Transverse colon (tissue), 4 donors: ENCODE data around the gene AADAT. TPM values are rescaled to one million over a fixed set of nuclear protein-coding genes. Genes with fewer than 3 reads are reported as not detected.
A peak's percentile ranks its signal among the peaks of the same experiment; 100 is the strongest.

Source experiments
- DNase-seq: peaks from one replicate; pipeline ENCODE4 v3.0.0-alpha.2; 2019
- H3K27ac ChIP-seq, 4 donors: fragments of 200-600 bp; sonication (generic); 2 replicates each; pipeline ENCODE4 v1.5.1; 2016 to 2018; ENCODE audit warnings: inconsistent platforms in 4 of 4
- H3K27me3 ChIP-seq: fragments of 200-600 bp; sonication (generic); 2 replicates; pipeline ENCODE4 v1.5.1; 2017; ENCODE audit warnings: inconsistent platforms
- H3K36me3 ChIP-seq, 4 donors: fragments of 200-600 bp; sonication (generic); 2 replicates each; pipeline ENCODE4 v1.5.1; 2017 to 2019; ENCODE audit warnings: inconsistent platforms in 4 of 4
- H3K4me1 ChIP-seq, 4 donors: fragments of 200-600 bp; sonication (generic); 2 replicates each; pipeline ENCODE4 v1.5.1; 2017 to 2020; ENCODE audit warnings: inconsistent platforms in 4 of 4
- H3K4me3 ChIP-seq, 4 donors: fragments of 200-600 bp; sonication (generic); 1 replicate in 1 of 4; 2 replicates in 3 of 4; pipeline versions ENCODE4 v1.5.1 to v1.6.1; 2017 to 2019; ENCODE audit warnings: inconsistent platforms in 4 of 4
- H3K9me3 ChIP-seq, 2 donors: fragments of 200-600 bp; sonication (generic); 2 replicates each; pipeline ENCODE4 v1.5.1; 2017 to 2019; ENCODE audit warnings: inconsistent platforms in 2 of 2
- CTCF ChIP-seq, 5 experiments: fragments of 200-600 bp in 3 of 5; fragments of 450-650 bp in 2 of 5; sonication (generic) in 3 of 5; IDR thresholded peaks; 1 replicate in 2 of 5; 2 replicates in 3 of 5; pipeline ENCODE4 v1.5.1; 2016 to 2017; ENCODE audit warnings: antibody characterized with exemption in 5 of 5, inconsistent platforms in 3 of 5, mild to moderate bottlenecking in 2 of 5, moderate library complexity in 1 of 5
- EP300 ChIP-seq: sonication (generic); formaldehyde crosslinking; IDR thresholded peaks from one replicate; pipeline ENCODE4 v1.6.1; 2017; ENCODE audit warnings: antibody characterized with exemption, low read depth
- POLR2A ChIP-seq: fragments of 450-650 bp; IDR thresholded peaks from one replicate; pipeline ENCODE4 v1.6.1; 2016; ENCODE audit warnings: antibody characterized with exemption, mild to moderate bottlenecking, moderate library complexity
- POLR2AphosphoS5 ChIP-seq, 3 donors: sonication (generic); formaldehyde crosslinking; IDR thresholded peaks; one replicate each; pipeline ENCODE4 v1.6.1; 2016; ENCODE audit warnings: antibody characterized with exemption in 3 of 3
- WGBS, 2 donors: methylation state at CpG; one replicate each; pipeline ENCODE4 v1.1.5; 2018; ENCODE audit warnings: low coverage in 1 of 2; 5-methylcytosine and 5-hydroxymethylcytosine counted together
- in situ Hi-C, 4 donors: fragments of 200-750 bp; cut with MboI; loops; one replicate each; pipeline versions ENCODE4 v1.15.0 to v1.15.1; 2017; ENCODE audit warnings: low sequenced_read_pairs in 3 of 4, low pct_ligation_motif_present in 1 of 4, low pct_unique_long_range_greater_than_20kb in 1 of 4
- intact Hi-C: fragments of 100-400 bp; cut with DNase I; formaldehyde crosslinking; loops from one replicate; pipeline ENCODE4 v1.15.1; 2023; ENCODE audit warnings: low total_unique reads
- total RNA-seq, 4 donors: library from RNA; depleted of rRNA; stranded (reverse); fragments of >200 nt; gene quantifications; one replicate each; pipeline ENCODE4 v1.1.0, GENCODE V29; 2016

The AADAT gene
- total RNA-seq, 4 donors from 2014 or later = 2.7 to 10.9 (median 4.0) TPM; not detected in 1

DNA sequence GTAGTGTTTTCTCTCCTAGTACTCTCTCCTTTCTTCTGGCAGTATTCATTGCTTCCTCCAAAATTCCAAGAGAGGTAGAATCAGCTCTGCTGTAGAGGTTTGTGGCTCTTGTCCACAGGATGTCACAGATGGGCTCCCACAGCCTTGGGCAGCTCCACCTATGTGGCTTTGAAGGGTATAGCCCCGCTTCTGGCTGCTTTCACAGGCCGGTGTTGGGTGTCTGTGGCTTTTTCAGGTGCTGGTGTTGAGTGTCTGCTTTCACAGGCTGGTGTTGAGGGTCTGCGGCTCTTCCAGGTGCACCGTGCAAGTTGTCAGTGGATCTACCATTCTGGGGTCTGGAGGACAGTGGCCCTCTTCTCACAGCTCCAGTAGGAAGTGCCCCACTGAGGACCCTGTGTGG, 7.9 kb upstream of the AADAT start:
- Histone ChIP-seq H3K9me3 (no peaks in the 10 kb centered on the region), H3K27ac (no peak overlapping the region), H3K36me3 (no peaks in the 10 kb centered on the region), H3K4me1 (no peaks in the 10 kb centered on the region), H3K4me3 (no peak overlapping the region), H3K27me3 (no peaks in the 10 kb centered on the region)
- no peak for TF ChIP-seq POLR2AphosphoS5 (IDR thresholded peaks at IDR 0.05)
- TF ChIP-seq CTCF (IDR thresholded peaks at IDR 0.05) = no peak
- TF ChIP-seq EP300 = no peak
- TF ChIP-seq POLR2A = no peak
- WGBS, 2 donors = 85% methylated on average over 4 of the region's 4 CpGs; no CpG with 5 or more reads in 1 of the 2 donors
- no peak for DNase-seq
- intact Hi-C loops (no loop called here), in situ Hi-C loops (no loop called here)

DNA sequence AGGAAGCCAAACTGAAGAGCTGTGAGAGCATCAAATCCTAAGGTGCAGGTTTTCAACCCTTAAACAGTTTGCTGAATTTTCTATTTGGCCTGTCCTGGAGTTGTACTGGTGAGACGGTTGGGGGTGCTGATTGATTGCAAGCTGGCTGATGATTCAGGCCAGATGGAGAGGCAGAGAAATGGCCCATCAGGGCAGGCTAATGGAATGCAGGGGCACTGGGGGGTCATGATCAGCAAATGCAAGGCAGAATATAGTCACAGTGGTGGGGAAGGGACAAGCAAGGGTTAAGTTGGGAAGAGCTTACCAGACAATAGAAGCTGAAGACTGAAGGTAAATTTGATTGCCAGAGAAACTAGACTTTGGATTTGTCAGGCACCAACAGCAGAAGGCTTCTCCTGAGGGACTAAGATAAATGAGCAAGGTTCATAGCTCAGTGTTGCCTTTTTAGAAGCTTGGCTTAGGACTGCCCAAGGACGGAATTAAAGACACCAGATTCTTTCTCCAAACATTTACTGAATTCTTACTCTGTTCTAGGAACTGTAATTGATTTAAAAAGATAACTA, 4.3 kb upstream of the AADAT start:
- Histone ChIP-seq H3K27me3 (no peaks in the 10 kb centered on the region), H3K36me3 (no peaks in the 10 kb centered on the region), H3K4me3 (no peak overlapping the region), H3K4me1 (peaks cover 0 to 13% (median 8%) of the 10 kb centered on the region in 4 donors), H3K9me3 (no peaks in the 10 kb centered on the region), H3K27ac (no peak overlapping the region)
- no peak for DNase-seq
- TF ChIP-seq EP300 (no peak), POLR2A (no peak), POLR2AphosphoS5 (IDR thresholded peaks at IDR 0.05) (no peak), CTCF (IDR thresholded peaks at IDR 0.05) (no peak)
- in situ Hi-C loops = no loop called here
- WGBS, 2 donors = 67 to 79% methylated on average over 2 of the region's 2 CpGs
- intact Hi-C loops = no loop called here

DNA sequence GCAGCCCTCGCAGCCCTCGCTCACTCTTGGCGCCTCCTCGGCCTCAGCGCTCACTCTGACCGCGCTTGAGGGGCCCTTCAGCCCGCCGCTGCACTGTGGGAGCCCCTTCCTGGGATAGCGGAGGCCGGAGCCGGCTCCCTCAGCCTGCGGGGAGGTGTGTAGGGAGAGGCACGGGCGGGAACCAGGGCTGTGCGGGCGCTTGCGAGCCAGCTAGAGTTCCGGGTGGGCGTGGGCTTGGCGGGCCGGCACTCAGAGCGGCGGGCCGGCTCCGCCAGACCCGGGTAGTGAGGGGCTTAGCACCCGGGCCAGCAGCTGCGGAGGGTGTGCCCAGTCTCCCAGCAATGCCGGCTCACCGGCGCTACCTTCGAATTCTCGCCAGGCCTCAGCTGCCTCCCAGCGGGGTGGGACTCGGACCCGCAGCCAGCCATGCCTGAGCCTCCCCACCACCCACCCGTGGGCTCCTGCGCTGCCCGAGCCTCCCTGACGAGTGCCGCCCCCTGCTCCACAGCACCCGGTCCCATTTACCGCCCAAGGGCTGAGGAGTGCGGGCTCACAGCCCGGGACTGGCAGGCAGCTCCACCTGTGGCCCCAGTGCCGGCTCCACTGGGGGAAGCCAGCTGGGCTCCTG, 1.4 kb upstream of the AADAT start:
- Histone ChIP-seq H3K4me3 (no peak overlapping the region), H3K27ac (no peak overlapping the region), H3K36me3 (no peaks in the 10 kb centered on the region), H3K9me3 (no peaks in the 10 kb centered on the region), H3K4me1 (peaks cover 0 to 22% (median 11%) of the 10 kb centered on the region in 4 donors), H3K27me3 (no peaks in the 10 kb centered on the region)
- WGBS, 2 donors = 89% methylated on average over 43 of the region's 47 CpGs; no CpG with 5 or more reads in 1 of the 2 donors
- intact Hi-C loops (no loop called here), in situ Hi-C loops (no loop called here)
- DNase-seq = no peak
- no peak for TF ChIP-seq POLR2AphosphoS5 (IDR thresholded peaks at IDR 0.05)
- TF ChIP-seq CTCF (IDR thresholded peaks at IDR 0.05) = no peak
- TF ChIP-seq POLR2A = no peak
- TF ChIP-seq EP300 = no peak

DNA sequence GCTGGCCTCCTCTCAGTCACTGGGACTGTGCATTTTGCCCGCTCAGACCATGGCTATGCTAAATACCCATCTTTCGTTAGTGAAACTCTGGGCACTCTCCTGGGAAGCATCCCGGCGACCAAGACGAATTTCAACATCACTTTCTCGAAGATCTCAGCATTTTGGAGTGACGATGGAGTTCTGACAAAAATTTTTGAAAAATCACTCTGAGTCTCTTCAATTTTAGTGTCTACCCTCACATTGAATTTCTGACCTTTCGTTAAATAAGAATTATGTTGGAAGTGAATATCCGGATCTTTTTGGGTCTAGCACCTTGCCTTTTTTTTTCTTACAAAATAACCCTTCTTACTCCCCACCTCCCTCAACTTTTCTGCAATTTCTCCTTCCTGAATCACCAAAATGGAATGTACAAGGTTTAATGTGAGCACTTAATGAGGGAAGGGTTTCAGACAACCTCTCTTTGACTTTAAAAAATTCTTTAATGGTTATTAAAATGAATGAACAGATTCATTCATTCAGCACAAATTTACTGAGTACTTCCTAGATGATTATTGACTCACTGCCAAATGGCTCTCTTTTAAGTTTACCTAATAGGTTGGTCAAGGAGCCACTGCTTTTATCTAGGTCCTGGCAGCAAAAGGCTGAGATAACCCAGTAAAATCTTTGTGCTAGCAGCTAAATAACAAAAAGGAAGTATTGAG, 746 bp upstream of the AADAT start:
- TF ChIP-seq POLR2AphosphoS5 (IDR thresholded peaks at IDR 0.05) (no peak), CTCF (IDR thresholded peaks at IDR 0.05) (no peak), EP300 (no peak), POLR2A (no peak)
- Histone ChIP-seq H3K4me3 (peak overlapping the region in 3 of 4 donors; percentile 59 to 68 (median 63)), H3K9me3 (no peaks in the 10 kb centered on the region), H3K36me3 (no peaks in the 10 kb centered on the region), H3K4me1 (peaks cover 0 to 22% (median 11%) of the 10 kb centered on the region in 4 donors), H3K27me3 (no peaks in the 10 kb centered on the region), H3K27ac (peak overlapping the region; percentile 64 to 73 (median 70))
- intact Hi-C loops = no loop called here
- no peak for DNase-seq
- 13 to 18% methylated on average over 8 to 9 of the region's 9 CpGs for WGBS, 2 donors
- in situ Hi-C loops = no loop called here
